22Rv1 (cell line): Measurements from ENCODE around the gene KIRREL1.

ENCODE experiments used
- CTCF ChIP-seq: fragments of 450-650 bp; IDR thresholded peaks from 2 replicates; pipeline ENCODE4 v1.5.1; 2017; ENCODE audit warnings: mild to moderate bottlenecking
- ZFX ChIP-seq: fragments of 450-650 bp; IDR thresholded peaks from 2 replicates; pipeline ENCODE4 v1.6.1; 2017; ENCODE audit warnings: antibody characterized with exemption, borderline replicate concordance

GRCh38 chr1:157988002-157988401 is 5.4 kb upstream of the KIRREL1 start:
- TF ChIP-seq CTCF (no peak), ZFX (no peak)
